IMR-90 (cell line): ENCODE results near the gene PCDH19. TPM values are rescaled to one million over a fixed set of nuclear protein-coding genes. Genes with fewer than 3 reads are reported as not detected.

Experiments
- ATAC-seq: fragments of 200-7000 bp; cut with Tn5 transposase; 2 replicates; pipeline ENCODE4 v1.9.1; 2020; ENCODE audit warnings: low read depth, mild to moderate bottlenecking, moderate library complexity
- BruUV-seq: library from RNA; stranded (reverse); fragments of 400-500 nt; replicated peaks from 2 replicates; lab custom pipeline; 2021; lab: Mats Ljungman, UMichigan
- CTCF ChIA-PET: fragments of 300-600 bp; formaldehyde crosslinking; extraction: SDS; loops from one replicate; lab custom pipeline; 2021; ENCODE audit warnings: antibody characterized with exemption; lab: Yijun Ruan, JAX
- POLR2A ChIA-PET: fragments of 300-600 bp; sonication (Branson Sonifier 250); formaldehyde crosslinking; loops from one replicate; lab custom pipeline; 2022; ENCODE audit warnings: antibody characterized with exemption; ENCODE audit not compliant: unreplicated experiment; lab: Charles Lee
- DNase-seq: peaks from one replicate; pipeline ENCODE4 v3.0.0; 2013
- H2AFZ ChIP-seq: replicated peaks from 2 replicates; pipeline ENCODE3; 2013; ENCODE audit warnings: low read length, mild to moderate bottlenecking; ENCODE audit not compliant: poor library complexity
- H2AK5ac ChIP-seq: 2 replicates; pipeline ENCODE4 v1.6.1; 2013; ENCODE audit warnings: low read depth, low read length, inconsistent platforms
- H2AK9ac ChIP-seq: replicated peaks from 2 replicates; pipeline ENCODE3; 2013; ENCODE audit warnings: mild to moderate bottlenecking, low read depth, low read length, moderate library complexity; ENCODE audit not compliant: poor library complexity
- H2BK120ac ChIP-seq: 2 replicates; pipeline ENCODE4 v1.6.1; 2013; ENCODE audit warnings: low read depth, low read length, inconsistent platforms
- H2BK15ac ChIP-seq: 3 replicates; pipeline ENCODE4 v1.6.1; 2013; ENCODE audit warnings: low read depth, low read length, inconsistent platforms
- H2BK20ac ChIP-seq: 2 replicates; pipeline ENCODE4 v1.6.1; 2013; ENCODE audit warnings: low read depth, mild to moderate bottlenecking, inconsistent platforms, low read length, moderate library complexity
- H2BK5ac ChIP-seq: 2 replicates; pipeline ENCODE4 v1.6.1; 2013; ENCODE audit warnings: mild to moderate bottlenecking, low read depth, low read length, inconsistent platforms; ENCODE audit not compliant: poor library complexity, severe bottlenecking
- H3K14ac ChIP-seq: replicated peaks from 2 replicates; pipeline ENCODE4 v1.6.1; 2013; ENCODE audit warnings: low read depth, low read length, inconsistent platforms
- H3K18ac ChIP-seq: 2 replicates; pipeline ENCODE4 v1.6.1; 2013; ENCODE audit warnings: low read depth, low read length, control low read depth
- H3K23ac ChIP-seq: 2 replicates; pipeline ENCODE4 v1.6.1; 2013; ENCODE audit warnings: low read depth, low read length, inconsistent platforms
- H3K27ac ChIP-seq: 2 replicates; pipeline ENCODE4 v1.5.1; 2013; ENCODE audit warnings: mild to moderate bottlenecking, control low read depth, low read length; ENCODE audit not compliant: insufficient read depth
- H3K27me3 ChIP-seq: 2 replicates; pipeline ENCODE4 v1.6.1; 2013; ENCODE audit warnings: low read length; ENCODE audit not compliant: control insufficient read depth, insufficient read depth
- H3K36me3 ChIP-seq: 2 replicates; pipeline ENCODE4 v1.6.1; 2013; ENCODE audit warnings: low read length, mixed read lengths; ENCODE audit not compliant: control insufficient read depth, insufficient read depth
- H3K4ac ChIP-seq: 2 replicates; pipeline ENCODE4 v1.6.1; 2013; ENCODE audit warnings: low read depth, low read length, inconsistent platforms
- H3K4me1 ChIP-seq: 2 replicates; pipeline ENCODE4 v1.6.1; 2013; ENCODE audit warnings: low read length, mixed read lengths; ENCODE audit not compliant: control insufficient read depth, insufficient read depth
- H3K4me2 ChIP-seq: 2 replicates; pipeline ENCODE4 v1.6.1; 2013; ENCODE audit warnings: low read depth, mild to moderate bottlenecking, control low read depth, low read length, moderate library complexity
- H3K4me3 ChIP-seq: 2 replicates; pipeline ENCODE4 v1.5.1; 2013; ENCODE audit warnings: low read depth, mild to moderate bottlenecking, control low read depth, low read length, moderate library complexity; ENCODE audit not compliant: insufficient read depth
- H3K56ac ChIP-seq: 2 replicates; pipeline ENCODE4 v1.6.1; 2013; ENCODE audit warnings: low read length, inconsistent platforms; ENCODE audit not compliant: insufficient read depth; ENCODE audit errors: extremely low read depth
- H3K79me1 ChIP-seq, 2 experiments: 2 replicates each; pipeline ENCODE4 v1.6.1; 2013; ENCODE audit warnings: low read length in 2 of 2, inconsistent platforms in 1 of 2, low read depth in 1 of 2
- H3K9ac ChIP-seq: 2 replicates; pipeline ENCODE4 v1.6.1; 2013; ENCODE audit warnings: low read depth, low read length, control low read depth
- H3K9me1 ChIP-seq: 2 replicates; pipeline ENCODE4 v1.6.1; 2013; ENCODE audit warnings: low read length, inconsistent platforms; ENCODE audit not compliant: insufficient read depth
- H3K9me3 ChIP-seq: 2 replicates; pipeline ENCODE4 v1.6.1; 2013; ENCODE audit warnings: low read length; ENCODE audit not compliant: control insufficient read depth, insufficient read depth
- H4K20me1 ChIP-seq: 2 replicates; pipeline ENCODE4 v1.6.1; 2013; ENCODE audit warnings: low read length, inconsistent platforms; ENCODE audit not compliant: insufficient read depth
- H4K5ac ChIP-seq: 2 replicates; pipeline ENCODE4 v1.6.1; 2013; ENCODE audit warnings: mild to moderate bottlenecking, low read depth, low read length, control low read depth
- H4K8ac ChIP-seq, 2 experiments: 2 replicates each; pipeline ENCODE4 v1.6.1; 2013; ENCODE audit warnings: low read depth in 2 of 2, low read length in 2 of 2, control low read depth in 1 of 2, inconsistent platforms in 1 of 2
- H4K91ac ChIP-seq: 2 replicates; pipeline ENCODE4 v1.6.1; 2013; ENCODE audit warnings: low read depth, low read length, inconsistent platforms; ENCODE audit not compliant: insufficient read depth
- BHLHE40 ChIP-seq: fragments of 150-350 bp; IDR thresholded peaks from 2 replicates; pipeline ENCODE4 v1.6.1; 2016; ENCODE audit warnings: mild to moderate bottlenecking, low read depth, low read length
- CEBPB ChIP-seq: IDR thresholded peaks from 2 replicates; pipeline ENCODE4 v1.6.1; 2012; ENCODE audit warnings: low read depth, low read length, improper control_type of control experiment
- CHD1 ChIP-seq: IDR thresholded peaks from 2 replicates; pipeline ENCODE4 v1.6.1; 2012; ENCODE audit warnings: low read depth, low read length, improper control_type of control experiment
- FOS ChIP-seq: fragments of 150-350 bp; IDR thresholded peaks from 2 replicates; pipeline ENCODE4 v1.6.1; 2016; ENCODE audit warnings: low read depth, low read length
- MAFK ChIP-seq: IDR thresholded peaks from 2 replicates; pipeline ENCODE4 v1.6.1; 2012; ENCODE audit warnings: low read depth, low read length, improper control_type of control experiment
- MAZ ChIP-seq: IDR thresholded peaks from 2 replicates; pipeline ENCODE4 v1.6.1; 2012; ENCODE audit warnings: low read depth, mild to moderate bottlenecking, low read length, improper control_type of control experiment, moderate library complexity, borderline replicate concordance
- NFE2L2 ChIP-seq: fragments of 150-350 bp; IDR thresholded peaks from 2 replicates; pipeline ENCODE4 v1.6.1; 2016; ENCODE audit warnings: low read depth, mild to moderate bottlenecking, low read length
- POLR2A ChIP-seq: IDR thresholded peaks from 2 replicates; pipeline ENCODE4 v1.6.1; 2012; ENCODE audit warnings: mild to moderate bottlenecking, low read depth, low read length
- RAD21 ChIP-seq: IDR thresholded peaks from 2 replicates; pipeline ENCODE4 v1.6.1; 2012; ENCODE audit warnings: low read length, improper control_type of control experiment
- RFX5 ChIP-seq: IDR thresholded peaks from 2 replicates; pipeline ENCODE4 v1.8.0; 2012; ENCODE audit warnings: low read depth, mild to moderate bottlenecking, low read length, moderate library complexity
- SMC3 ChIP-seq: fragments of 150-350 bp; IDR thresholded peaks from 2 replicates; pipeline ENCODE4 v1.6.1; 2016; ENCODE audit warnings: low read depth, mild to moderate bottlenecking, antibody characterized with exemption, low read length, moderate library complexity
- USF2 ChIP-seq: fragments of 150-350 bp; IDR thresholded peaks from 2 replicates; pipeline ENCODE4 v1.6.1; 2017; ENCODE audit warnings: mild to moderate bottlenecking, antibody characterized with exemption, low read length, low read depth
- whole genome bisulfite sequencing, 2 experiments: methylation state at CpG; one replicate each; pipeline versions ENCODE4 v1.1.5 to v1.1.7; 2013; ENCODE audit warnings: missing lambda C conversion rate in 2 of 2; ENCODE audit not compliant: insufficient read length in 1 of 2; ENCODE audit errors: extremely low coverage in 2 of 2; 5-methylcytosine and 5-hydroxymethylcytosine counted together
- dilution Hi-C: fragments of 300-500 bp; cut with HindIII; formaldehyde crosslinking; loops from one replicate; pipeline ENCODE4 v1.14.3; 2018; ENCODE audit warnings: low sequenced_read_pairs; ENCODE audit not compliant: unreplicated experiment
- in situ Hi-C: fragments of 300-500 bp; cut with MboI; formaldehyde crosslinking; loops from 3 replicates; pipeline ENCODE4 v1.14.3; 2019; ENCODE audit warnings: low sequenced_read_pairs, inconsistent platforms, mixed read lengths
- intact Hi-C: fragments of 100-400 bp; cut with micrococcal nuclease; formaldehyde crosslinking; loops from 2 replicates; pipeline ENCODE4 v1.10.0; 2022
- polyA plus RNA-seq, 3 experiments: library from polyadenylated mRNA; depleted of rRNA; stranded (reverse); fragments of >200 nt; gene quantifications; 2 replicates each; pipeline ENCODE4 v1.2.3, GENCODE V29; 2012; ENCODE audit warnings: low replicate concordance in 1 of 3
- total RNA-seq: library from RNA; depleted of rRNA; stranded (reverse); fragments of >200 nt; gene quantifications from 2 replicates; pipeline ENCODE4 v1.2.3, GENCODE V29; 2012
- TF ChIP-seq, protein P1 (sequence below): conservative IDR thresholded peaks from 2 replicates; pipeline ENCODE4 v1.5.1; 2012; ENCODE audit warnings: mild to moderate bottlenecking, low read depth, low read length, improper control_type of control experiment
- TF ChIP-seq, protein P2 (sequence below): fragments of 150-350 bp; IDR thresholded peaks from 2 replicates; pipeline ENCODE4 v1.6.1; 2016; ENCODE audit warnings: low read depth, mild to moderate bottlenecking, low read length, moderate library complexity, borderline replicate concordance

Gene PCDH19
- total and polyA plus RNA-seq, 2 of the 4 experiments (the other 2 are of a cell fraction) = not detected

DNA sequence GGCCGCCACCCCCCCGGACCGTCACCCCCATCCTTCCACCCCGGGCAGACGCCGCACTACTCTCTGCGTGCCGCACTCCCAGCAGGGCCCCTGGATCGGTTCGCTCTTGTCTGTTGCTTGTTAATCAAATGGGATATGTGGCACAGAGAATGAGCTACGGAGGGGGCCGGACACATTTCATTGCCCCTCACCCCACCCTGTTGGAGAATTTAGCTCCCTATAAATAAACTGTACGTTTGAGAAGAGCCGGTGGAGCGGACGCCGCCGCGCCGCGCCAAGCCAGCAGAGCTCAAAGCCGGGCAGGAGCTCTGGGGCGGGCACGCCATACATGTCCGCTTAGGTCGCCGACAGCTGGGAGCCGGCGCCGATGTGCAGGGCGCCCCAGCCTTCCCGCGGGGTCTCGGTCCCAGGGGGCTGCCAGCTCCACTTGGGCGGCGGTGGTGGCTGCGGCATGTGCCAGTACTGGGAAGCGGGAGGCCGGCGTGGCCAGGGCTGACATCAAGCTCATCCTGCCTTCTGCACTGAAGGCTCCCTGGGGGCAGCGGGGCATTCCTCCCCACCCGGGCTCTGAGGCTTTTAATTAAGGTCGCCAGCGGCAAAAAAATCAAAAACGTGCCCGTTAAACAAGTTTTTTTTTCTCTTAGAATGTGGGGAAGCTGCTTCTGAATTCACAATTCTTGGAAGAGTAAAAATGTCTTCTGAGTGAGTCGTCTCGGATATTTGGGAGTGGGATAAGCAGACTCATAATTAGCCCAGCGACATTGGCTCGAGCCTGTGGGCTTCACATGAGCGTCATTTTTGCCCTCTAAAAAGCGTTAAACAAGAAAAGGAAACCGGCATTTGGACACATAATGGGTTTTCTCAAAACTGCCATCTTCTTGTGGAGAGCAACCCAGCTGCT is 1.1 kb upstream of the PCDH19 start:
- Histone ChIP-seq H4K8ac (no peak overlapping the region), H3K14ac (no peak overlapping the region), H3K27me3 (peaks cover 35% of the 10 kb centered on the region), H3K18ac (no peak overlapping the region), H4K5ac (no peak overlapping the region), H3K9me1 (no peaks in the 10 kb centered on the region), H2BK15ac (no peak overlapping the region), H3K9me3 (peaks cover 14% of the 10 kb centered on the region), H3K27ac (no peak overlapping the region), H4K20me1 (no peaks in the 10 kb centered on the region), H2AFZ (no peak overlapping the region), H2BK5ac (no peak overlapping the region), H3K4me3 (no peak overlapping the region), H2AK9ac (no peak overlapping the region), H3K4me2 (no peak overlapping the region), H4K91ac (no peak overlapping the region), H3K9ac (no peak overlapping the region), H3K56ac (no peak overlapping the region), H2BK20ac (no peak overlapping the region), H3K36me3 (no peaks in the 10 kb centered on the region), H3K79me1 (no peaks in the 10 kb centered on the region), H3K4ac (no peak overlapping the region), H3K23ac (no peak overlapping the region), H2AK5ac (no peak overlapping the region), H3K4me1 (no peaks in the 10 kb centered on the region), H2BK120ac (no peak overlapping the region)
- ChIA-PET POLR2A (no interaction called here), CTCF (interaction anchor here (0.6 kb wide), 1 partner anchor 30 kb away, joined by 3 read pairs; no protein-coding TSS in a partner anchor)
- 43% methylated on average over 2 of the region's 53 CpGs; no CpG with 5 or more reads in 1 of the 2 experiments for WGBS, 2 experiments
- BruUV-seq = no TSS peak
- in situ Hi-C loops (no loop called here), intact Hi-C loops (no loop called here), dilution Hi-C loops (no loop called here)
- DNase-seq = no peak
- TF ChIP-seq, protein P1, sequence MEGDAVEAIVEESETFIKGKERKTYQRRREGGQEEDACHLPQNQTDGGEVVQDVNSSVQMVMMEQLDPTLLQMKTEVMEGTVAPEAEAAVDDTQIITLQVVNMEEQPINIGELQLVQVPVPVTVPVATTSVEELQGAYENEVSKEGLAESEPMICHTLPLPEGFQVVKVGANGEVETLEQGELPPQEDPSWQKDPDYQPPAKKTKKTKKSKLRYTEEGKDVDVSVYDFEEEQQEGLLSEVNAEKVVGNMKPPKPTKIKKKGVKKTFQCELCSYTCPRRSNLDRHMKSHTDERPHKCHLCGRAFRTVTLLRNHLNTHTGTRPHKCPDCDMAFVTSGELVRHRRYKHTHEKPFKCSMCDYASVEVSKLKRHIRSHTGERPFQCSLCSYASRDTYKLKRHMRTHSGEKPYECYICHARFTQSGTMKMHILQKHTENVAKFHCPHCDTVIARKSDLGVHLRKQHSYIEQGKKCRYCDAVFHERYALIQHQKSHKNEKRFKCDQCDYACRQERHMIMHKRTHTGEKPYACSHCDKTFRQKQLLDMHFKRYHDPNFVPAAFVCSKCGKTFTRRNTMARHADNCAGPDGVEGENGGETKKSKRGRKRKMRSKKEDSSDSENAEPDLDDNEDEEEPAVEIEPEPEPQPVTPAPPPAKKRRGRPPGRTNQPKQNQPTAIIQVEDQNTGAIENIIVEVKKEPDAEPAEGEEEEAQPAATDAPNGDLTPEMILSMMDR = no peak
- no peak for TF ChIP-seq MAZ
- TF ChIP-seq RAD21 = no peak
- no peak for TF ChIP-seq FOS
- TF ChIP-seq MAFK = no peak
- no peak for TF ChIP-seq USF2
- TF ChIP-seq SMC3 = no peak
- TF ChIP-seq RFX5 = no peak
- TF ChIP-seq NFE2L2 = no peak
- TF ChIP-seq BHLHE40 = no peak
- no peak for TF ChIP-seq CEBPB
- TF ChIP-seq CHD1 = no peak
- no peak for TF ChIP-seq POLR2A
- TF ChIP-seq, protein P2, sequence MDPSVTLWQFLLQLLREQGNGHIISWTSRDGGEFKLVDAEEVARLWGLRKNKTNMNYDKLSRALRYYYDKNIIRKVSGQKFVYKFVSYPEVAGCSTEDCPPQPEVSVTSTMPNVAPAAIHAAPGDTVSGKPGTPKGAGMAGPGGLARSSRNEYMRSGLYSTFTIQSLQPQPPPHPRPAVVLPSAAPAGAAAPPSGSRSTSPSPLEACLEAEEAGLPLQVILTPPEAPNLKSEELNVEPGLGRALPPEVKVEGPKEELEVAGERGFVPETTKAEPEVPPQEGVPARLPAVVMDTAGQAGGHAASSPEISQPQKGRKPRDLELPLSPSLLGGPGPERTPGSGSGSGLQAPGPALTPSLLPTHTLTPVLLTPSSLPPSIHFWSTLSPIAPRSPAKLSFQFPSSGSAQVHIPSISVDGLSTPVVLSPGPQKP = no peak
- ATAC-seq = no peak
